Heart left ventricle (tissue), 16 donors: ENCODE measurements around the gene SLC45A3. TPM values are rescaled to one million over a fixed set of nuclear protein-coding genes. Genes with fewer than 3 reads are reported as not detected.

ENCODE experiments used
- ATAC-seq, 4 donors: fragments of 200-7000 bp; cut with Tn5 transposase; one replicate each; pipeline ENCODE4 v1.9.1; 2020 to 2022; ENCODE audit warnings: moderate library complexity in 4 of 4, mild to moderate bottlenecking in 3 of 4, moderate number of reproducible peaks in 1 of 4
- DNase-seq, 5 donors: peaks; one replicate each; pipeline ENCODE4 v3.0.0-alpha.2; 2020
- H3K27ac ChIP-seq, 12 donors: fragments of 200-600 bp; sonication (generic) in 4 of 12; one replicate each; pipeline versions ENCODE4 v1.5.0 to v1.8.0; 2016 to 2022; ENCODE audit warnings: mild to moderate bottlenecking in 2 of 12
- H3K27me3 ChIP-seq, 9 donors: fragments of 200-600 bp; sonication (generic) in 2 of 9; one replicate each; pipeline versions ENCODE4 v1.5.1 to v1.8.0; 2016 to 2022; ENCODE audit warnings: mild to moderate bottlenecking in 3 of 9
- H3K36me3 ChIP-seq, 9 donors: fragments of 200-600 bp; sonication (generic) in 2 of 9; one replicate each; pipeline versions ENCODE4 v1.5.0 to v1.8.0; 2018 to 2022; ENCODE audit warnings: mild to moderate bottlenecking in 2 of 9
- H3K4me1 ChIP-seq, 12 donors: fragments of 200-600 bp; sonication (generic) in 4 of 12; one replicate each; pipeline versions ENCODE4 v1.5.0 to v1.8.0; 2016 to 2022; ENCODE audit warnings: mild to moderate bottlenecking in 3 of 12
- H3K4me3 ChIP-seq, 12 donors: fragments of 200-600 bp; sonication (generic) in 4 of 12; one replicate each; pipeline versions ENCODE4 v1.5.0 to v1.8.0; 2017 to 2022; ENCODE audit warnings: mild to moderate bottlenecking in 9 of 12, moderate library complexity in 4 of 12
- H3K9me3 ChIP-seq, 12 donors: fragments of 200-600 bp; sonication (generic) in 4 of 12; one replicate each; pipeline versions ENCODE4 v1.5.0 to v1.8.0; 2016 to 2022; ENCODE audit warnings: mild to moderate bottlenecking in 1 of 12
- CTCF ChIP-seq, 12 donors: fragments of 200-600 bp; sonication (generic) in 4 of 12; IDR thresholded peaks; one replicate each; pipeline versions ENCODE4 v1.5.0 to v1.8.0; 2018 to 2022; ENCODE audit warnings: antibody characterized with exemption in 12 of 12, mild to moderate bottlenecking in 5 of 12
- POLR2A ChIP-seq, 2 donors: fragments of 450-650 bp; IDR thresholded peaks; one replicate each; pipeline ENCODE4 v1.6.1; 2017; ENCODE audit warnings: antibody characterized with exemption in 2 of 2, mild to moderate bottlenecking in 2 of 2, moderate library complexity in 2 of 2
- WGBS, 4 donors: extraction: QIAGEN DNeasy Blood & Tissue Kit in 2 of 4; methylation state at CpG; one replicate each; pipeline versions ENCODE4 v1.1.5 to v1.1.7; 2013 to 2018; 5-methylcytosine and 5-hydroxymethylcytosine counted together
- intact Hi-C, 10 donors: fragments of 100-400 bp; cut with DNase I; formaldehyde crosslinking; loops; one replicate each; pipeline versions ENCODE4 v1.11.1 to v1.14.2; 2022
- polyA plus RNA-seq, 2 donors: library from polyadenylated mRNA; stranded (reverse); fragments of 200-250 nt; gene quantifications; one replicate each; pipeline ENCODE4 v1.2.3, GENCODE V29; 2013
- total RNA-seq, 9 donors: library from RNA; depleted of rRNA in 2 of 9; stranded (reverse); fragments of >200 nt in 2 of 9; fragmentation: NEBNext Ultra II Directional in 3 of 9; extraction: Animal tissue kit (Norgen Biotek cat#: 25700) in 3 of 9; gene quantifications; one replicate each; pipeline versions ENCODE4 v1.1.0 to v1.2.4, GENCODE V29; 2016 to 2023
- donor health status: ischemic (EF 13 %, LVEDD 7.1; RV severe dilation, severe dysfunction).
- donor health status: healthy with polysubstance abuse.
- donor health status: DM: no; HTN: yes; CAD: no.
- donor health status: DM: no; HTN: no; CAD: no.
- donor health status: ischemic (EF 25% LVEDD 6.9; RV normal size, moderate dysfunction).
- donor health status: ischemic (EF 25% LVEDD 5.7; RV mildly dilated, moderate dysfunction).
- donor health status: healthy.
- donor health status: DM: yes; HTN: yes; CAD: no.
- donor health status: ischemic (EF 35%, LVEDD 5.7; RV mildly dilated, moderate dysfunction).
- donor health status: nonischemic (EF 11% LVEDD 7.7; RV severe dilation, severe dysfunction).
- donor health status: DM: yes; HTN: yes; CAD: no.
- donor health status: PGD.
- donor health status: ischemic (EF 29% LVEDD 5.4; RV normal size, mild dysfunction).
- donor health status: nonischemic (EF 23%, LVEDD 6.1; RV moderate dilation, normal function).

SLC45A3 gene
- total and polyA plus RNA-seq, 11 donors = 1.2 to 6.1 (median 2.6) TPM

DNA sequence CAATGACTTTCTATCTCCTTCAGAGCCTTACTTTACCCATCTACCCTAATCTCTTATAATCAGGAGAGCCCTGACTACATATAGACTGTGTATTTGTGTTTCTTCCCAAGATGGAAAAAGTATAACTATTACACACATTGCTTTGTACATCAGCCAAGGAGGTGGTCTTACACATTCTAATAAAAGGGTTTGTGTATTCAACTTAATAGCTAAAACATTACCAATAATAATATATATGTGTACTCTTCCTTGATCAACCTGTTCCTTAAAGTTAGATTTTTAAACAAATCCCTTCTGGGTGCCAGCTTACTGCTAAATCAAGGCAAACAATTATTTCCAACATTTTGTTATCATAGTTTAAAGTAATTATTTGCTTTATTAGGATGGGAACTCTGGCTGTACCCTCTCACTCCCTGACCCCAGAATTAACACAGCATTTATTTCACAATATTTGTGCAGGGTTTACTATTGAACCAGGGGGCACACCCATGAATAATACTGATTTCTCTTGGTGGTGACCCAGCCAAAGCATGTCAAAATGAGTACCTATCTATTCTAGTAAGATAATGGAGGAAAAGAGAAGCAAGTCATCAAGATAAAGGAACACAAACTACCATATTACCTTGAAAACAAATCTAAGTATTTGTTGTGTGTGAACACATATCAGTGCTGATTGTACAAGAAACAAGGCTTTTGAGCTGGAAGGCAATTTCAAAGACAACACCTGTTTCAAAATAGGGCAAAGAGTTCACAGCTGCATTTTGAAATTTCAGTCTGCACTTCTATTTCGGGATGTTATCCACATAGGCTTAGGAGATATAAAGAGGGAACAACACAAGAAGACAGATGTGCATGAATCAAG, 30.1 kb upstream of the SLC45A3 start:
- Histone ChIP-seq H3K27ac (no peak overlapping the region), H3K4me3 (no peak overlapping the region), H3K27me3 (no peaks in the 10 kb centered on the region), H3K36me3 (peaks cover 0 to 56% (median 18%) of the 10 kb centered on the region in 9 donors), H3K9me3 (no peaks in the 10 kb centered on the region), H3K4me1 (peaks cover 0 to 29% (median 10%) of the 10 kb centered on the region in 12 donors)
- intact Hi-C loops = loop anchor here in 9 of 10 donors (1.0 to 10.0 kb wide), 8 partner anchors 48 to 267 kb away; no protein-coding TSS in a partner anchor
- TF ChIP-seq CTCF (IDR thresholded peaks at IDR 0.05) = no peak
- no peak for TF ChIP-seq POLR2A (IDR thresholded peaks at IDR 0.05)
- no peak for ATAC-seq
- no peak for DNase-seq
- WGBS, 4 donors = 28 to 34% (median 33%) methylated on average over 1 of the region's 1 CpG

DNA sequence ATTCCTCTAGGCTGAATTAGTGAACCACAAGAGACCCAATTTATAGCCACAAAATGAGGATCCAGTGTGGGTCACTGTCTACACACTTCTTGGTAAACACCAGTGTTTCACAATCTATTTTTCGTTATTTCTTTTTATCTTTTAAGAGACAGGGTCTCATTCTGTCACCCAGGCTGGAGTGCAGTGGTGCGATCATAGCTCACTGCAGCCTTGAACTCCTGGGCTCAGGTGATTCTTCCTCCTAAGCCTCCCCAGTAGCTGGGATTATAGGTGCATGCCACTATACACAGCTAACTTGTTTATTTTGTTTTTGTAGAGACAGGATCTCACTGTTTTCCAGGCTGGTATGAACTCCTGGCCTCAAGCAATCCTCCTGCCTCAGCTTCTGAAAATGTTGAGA, 29.3 kb upstream of the SLC45A3 start:
- TF ChIP-seq POLR2A (IDR thresholded peaks at IDR 0.05) (no peak), CTCF (IDR thresholded peaks at IDR 0.05) (no peak)
- Histone ChIP-seq H3K27ac (no peak overlapping the region), H3K4me1 (peaks cover 0 to 37% (median 10%) of the 10 kb centered on the region in 12 donors), H3K36me3 (peaks cover 0 to 50% (median 10%) of the 10 kb centered on the region in 9 donors), H3K27me3 (no peaks in the 10 kb centered on the region), H3K4me3 (no peak overlapping the region), H3K9me3 (no peaks in the 10 kb centered on the region)
- DNase-seq (no peak), ATAC-seq (no peak)
- intact Hi-C loops = loop anchor here in 9 of 10 donors (2.0 to 10.0 kb wide), 6 partner anchors 47 to 119 kb away; no protein-coding TSS in a partner anchor
- WGBS, 4 donors = 89 to 93% (median 89%) methylated on average over 2 of the region's 2 CpGs

GRCh38 chr1:205709059-205709398, 28.7 kb upstream of the SLC45A3 start:
- TF ChIP-seq CTCF (IDR thresholded peaks at IDR 0.05) (no peak), POLR2A (IDR thresholded peaks at IDR 0.05) (no peak)
- intact Hi-C loops = loop anchor here in 3 of 10 donors (2.0 to 5.0 kb wide), 3 partner anchors 48 to 118 kb away; no protein-coding TSS in a partner anchor
- ATAC-seq = peak; percentile 48 to 65 (median 56)
- Histone ChIP-seq H3K4me1 (peaks cover 0 to 42% (median 10%) of the 10 kb centered on the region in 12 donors), H3K27me3 (no peaks in the 10 kb centered on the region), H3K4me3 (no peak overlapping the region), H3K36me3 (peaks cover 0 to 46% (median 6%) of the 10 kb centered on the region in 9 donors), H3K27ac (peak overlapping the region in 3 of 12 donors; percentile 9 to 45 (median 24)), H3K9me3 (no peaks in the 10 kb centered on the region)
- DNase-seq = no peak
- WGBS, 4 donors = 35 to 49% (median 46%) methylated on average over 4 of the region's 4 CpGs
